ENCODE results near the gene PYCR2. TPM values are rescaled to one million over a fixed set of nuclear protein-coding genes. Genes with fewer than 3 reads are reported as not detected.

PYCR2 gene
- total and polyA plus RNA-seq, 10 of the 15 experiments (the other 5 are each of a cell fraction or from before 2014, with no cell fraction given) = 1.7 to 81.8 (median 54.9) TPM

- no peak for TF ChIP-seq PKNOX1 (IDR thresholded peaks at IDR 0.05)
- TF ChIP-seq MAX (IDR thresholded peaks at IDR 0.05; ENCODE audit: low read depth, low read length) = no peak
- no peak for TF ChIP-seq FOS (IDR thresholded peaks at IDR 0.05; ENCODE audit: borderline replicate concordance, extremely low read depth, insufficient read length)
- TF ChIP-seq JUND (IDR thresholded peaks at IDR 0.05; ENCODE audit: low read depth, low read length) = no peak
- no peak for TF ChIP-seq MYC (IDR thresholded peaks at IDR 0.05; ENCODE audit: insufficient read depth, insufficient read length, insufficient replicate concordance, low read length, severe bottlenecking)
- no peak for TF ChIP-seq RAD21 (IDR thresholded peaks at IDR 0.05; ENCODE audit: insufficient read depth, low read depth, low read length)
- no peak for TF ChIP-seq MTA2 (IDR thresholded peaks at IDR 0.05; ENCODE audit: low read depth)
- no peak for TF ChIP-seq KDM1A (IDR thresholded peaks at IDR 0.05; ENCODE audit: borderline replicate concordance)
- TF ChIP-seq CHD1 (IDR thresholded peaks at IDR 0.05; ENCODE audit: low read depth, low read length) = no peak
- no peak for TF ChIP-seq E4F1 (IDR thresholded peaks at IDR 0.05; ENCODE audit: borderline replicate concordance, partially characterized antibody)
These were observed 19.5 kb upstream of the PYCR2 start (continued) for GRCh38 chr1:225943582-225943981.
